Heart left ventricle (tissue), 13 donors: ENCODE results near the gene ADCK1.

Experiments
- CTCF ChIP-seq, 12 donors: fragments of 200-600 bp; sonication (generic) in 4 of 12; IDR thresholded peaks; one replicate each; pipeline versions ENCODE4 v1.5.0 to v1.8.0; 2018 to 2022; ENCODE audit warnings: antibody characterized with exemption in 12 of 12, mild to moderate bottlenecking in 5 of 12
- POLR2A ChIP-seq, 2 donors: fragments of 450-650 bp; IDR thresholded peaks; one replicate each; pipeline ENCODE4 v1.6.1; 2017; ENCODE audit warnings: antibody characterized with exemption in 2 of 2, mild to moderate bottlenecking in 2 of 2, moderate library complexity in 2 of 2
- donor health status: ischemic (EF 13 %, LVEDD 7.1; RV severe dilation, severe dysfunction).
- donor health status: DM: no; HTN: yes; CAD: no.
- donor health status: DM: no; HTN: no; CAD: no.
- donor health status: ischemic (EF 25% LVEDD 6.9; RV normal size, moderate dysfunction).
- donor health status: ischemic (EF 25% LVEDD 5.7; RV mildly dilated, moderate dysfunction).
- donor health status: ischemic (EF 35%, LVEDD 5.7; RV mildly dilated, moderate dysfunction).
- donor health status: nonischemic (EF 11% LVEDD 7.7; RV severe dilation, severe dysfunction).
- donor health status: DM: yes; HTN: yes; CAD: no.
- donor health status: PGD.
- donor health status: ischemic (EF 29% LVEDD 5.4; RV normal size, mild dysfunction).
- donor health status: nonischemic (EF 23%, LVEDD 6.1; RV moderate dilation, normal function).

GRCh38 chr14:77870646-77871045 lies 70.7 kb downstream of the ADCK1 start:
- no peak for TF ChIP-seq CTCF (IDR thresholded peaks at IDR 0.05)
- TF ChIP-seq POLR2A (IDR thresholded peaks at IDR 0.05): no peak
